Ovary (tissue), 9 donors: ENCODE data around the gene SMIM7. TPM values are rescaled to one million over a fixed set of nuclear protein-coding genes. Genes with fewer than 3 reads are reported as not detected.
A peak's percentile ranks its signal among the peaks of the same experiment; 100 is the strongest.

ENCODE experiments used
- DNase-seq, 5 donors: peaks; one replicate each; pipeline ENCODE4 v3.0.0-alpha.2; 2019 to 2020
- H3K27ac ChIP-seq, 2 donors: fragments of 200-600 bp; one replicate each; pipeline versions ENCODE4 v1.5.1 to v1.8.0; 2019 to 2022
- H3K27me3 ChIP-seq: fragments of 200-600 bp; one replicate; pipeline ENCODE4 v1.8.0; 2022
- H3K36me3 ChIP-seq: fragments of 200-600 bp; sonication (generic); one replicate; pipeline ENCODE4 v1.5.1; 2019
- H3K4me1 ChIP-seq: one replicate; pipeline ENCODE4 v1.8.1; 2013; ENCODE audit warnings: mild to moderate bottlenecking, moderate library complexity; ENCODE audit not compliant: insufficient read depth
- H3K4me3 ChIP-seq: fragments of 200-600 bp; sonication (generic); one replicate; pipeline ENCODE4 v1.5.1; 2017
- H3K9me3 ChIP-seq, 2 donors: fragments of 200-600 bp in 1 of 2; sonication (generic) in 1 of 2; one replicate each; pipeline versions ENCODE4 v1.5.1 to v1.8.1; 2013 to 2019; ENCODE audit warnings: mild to moderate bottlenecking in 1 of 2, moderate library complexity in 1 of 2
- CTCF ChIP-seq, 3 donors: fragments of 450-650 bp in 2 of 3; fragments of 200-600 bp in 1 of 3; IDR thresholded peaks; one replicate each; pipeline versions ENCODE4 v1.5.1 to v1.8.0; 2016 to 2022; ENCODE audit warnings: antibody characterized with exemption in 3 of 3, mild to moderate bottlenecking in 1 of 3
- EP300 ChIP-seq: sonication (generic); formaldehyde crosslinking; IDR thresholded peaks from one replicate; pipeline ENCODE4 v1.6.1; 2017; ENCODE audit warnings: antibody characterized with exemption
- POLR2A ChIP-seq: fragments of 450-650 bp; IDR thresholded peaks from one replicate; pipeline ENCODE4 v1.6.1; 2017; ENCODE audit warnings: antibody characterized with exemption, mild to moderate bottlenecking, moderate library complexity
- whole genome bisulfite sequencing, 3 donors: extraction: QIAGEN DNeasy Blood & Tissue Kit in 1 of 3; methylation state at CpG; one replicate each; pipeline versions ENCODE4 v1.1.5 to v1.1.7; 2013 to 2017; 5-methylcytosine and 5-hydroxymethylcytosine counted together
- intact Hi-C, 4 donors: fragments of 100-400 bp; cut with DNase I; formaldehyde crosslinking; loops; one replicate each; pipeline versions ENCODE4 v1.11.0 to v1.15.1; 2022 to 2023
- polyA plus RNA-seq, 2 donors: library from polyadenylated mRNA; stranded (reverse); fragments of 200-250 nt in 1 of 2; fragments of 350-450 nt in 1 of 2; fragmentation: Illumina TruSeq in 1 of 2; extraction: RNeasy Lipid Tissue Mini Kit (QIAGEN cat#74804) in 1 of 2; gene quantifications; one replicate each; pipeline ENCODE4 v1.2.3, GENCODE V29; 2013 to 2014
- total RNA-seq, 7 donors: library from RNA; depleted of rRNA in 2 of 7; stranded (reverse); fragments of >200 nt in 2 of 7; fragmentation: NEBNext Ultra II Directional in 3 of 7; extraction: Animal tissue kit (Norgen Biotek cat#: 25700) in 3 of 7; gene quantifications; one replicate each; pipeline versions ENCODE4 v1.1.0 to v1.2.4, GENCODE V29; 2016 to 2023
- donor health status: DM: no; HTN: no; CAD: no; lungs with moderate emphysema.
- donor health status: DM: no; HTN: no; CAD: no.
- donor health status: Bipolar disorder and iron deficiency.
- donor health status: DM: yes; HTN: yes; CAD: no.
- donor health status: DM: no; HTN: no; CAD: no.
- donor health status: DM: yes; HTN: yes; CAD: no.

The SMIM7 gene
- total and polyA plus RNA-seq, 9 donors, result 59.1 to 123 (median 72.6) TPM

- intact Hi-C loops, result no loop called here
- Histone ChIP-seq H3K36me3 (no peaks in the 10 kb centered on the region), H3K4me1 (no peaks in the 10 kb centered on the region), H3K4me3 (no peak overlapping the region), H3K27ac (no peak overlapping the region), H3K9me3 (no peaks in the 10 kb centered on the region), H3K27me3 (no peaks in the 10 kb centered on the region)
- no peak for DNase-seq
- no peak for TF ChIP-seq POLR2A
- no peak for TF ChIP-seq EP300
- TF ChIP-seq CTCF (IDR thresholded peaks at IDR 0.05), result no peak
These were observed 22.4 kb downstream of the SMIM7 start for GRCh38 chr19:16637535-16637934.

- H3K36me3 ChIP-seq, result no peaks in the 10 kb centered on the region
- DNase-seq, result no peak
- H3K27ac ChIP-seq, result no peak overlapping the region
- TF ChIP-seq EP300 (no peak), CTCF (IDR thresholded peaks at IDR 0.05) (no peak), POLR2A (no peak)
- no peaks in the 10 kb centered on the region for H3K9me3 ChIP-seq
- H3K4me3 ChIP-seq, result no peak overlapping the region
- intact Hi-C loops, result no loop called here
- 88 to 94% (median 90%) methylated on average over 6 of the region's 6 CpGs for WGBS, 3 donors
- peaks cover 6% of the 10 kb centered on the region for H3K4me1 ChIP-seq
- H3K27me3 ChIP-seq, result no peaks in the 10 kb centered on the region
These were observed 28.5 kb downstream of the SMIM7 start for GRCh38 chr19:16631465-16631864.

- Histone ChIP-seq H3K27ac (peak overlapping the region; percentile 84 to 94), H3K4me3 (peak overlapping the region; percentile 98), H3K4me1 (peaks cover 8% of the 10 kb centered on the region), H3K27me3 (no peaks in the 10 kb centered on the region), H3K9me3 (no peaks in the 10 kb centered on the region), H3K36me3 (no peaks in the 10 kb centered on the region)
- TF ChIP-seq CTCF (IDR thresholded peaks at IDR 0.05), result no peak
- no peak for TF ChIP-seq POLR2A
- TF ChIP-seq EP300, result no peak
- peak; percentile 54 to 67 (median 65) for DNase-seq
- intact Hi-C loops, result loop anchor here in 2 of 4 donors (5.0 kb wide), 2 partner anchors 52 to 57 kb away; partner anchors contain the start of gene SLC35E1 (in 1 of the 2)
- 1 to 2% (median 2%) methylated on average over 21 to 23 of the region's 23 CpGs for whole genome bisulfite sequencing, 3 donors
These were observed 30.8 kb downstream of the SMIM7 start for GRCh38 chr19:16628984-16629691.

GRCh38 chr19:16628183-16628983 lies 31.6 kb downstream of the SMIM7 start, which contains the start of gene MED26:
TSS of gene MED26 (minus strand) at chr19:16628204. CDS start at chr19:16627943, 261 bp downstream.
- TF ChIP-seq CTCF (IDR thresholded peaks at IDR 0.05) (peak in 1 of 3 donors; percentile 24), EP300 (peak; percentile 51), POLR2A (peak; percentile 63)
- H3K9me3 ChIP-seq, result no peaks in the 10 kb centered on the region
- WGBS, 3 donors, result 0 to 1% (median 1%) methylated on average over 30 to 98 of the region's 98 CpGs
- peaks cover 8% of the 10 kb centered on the region for H3K4me1 ChIP-seq
- peak; percentile 98 to 99 (median 99) for DNase-seq
- H3K27ac ChIP-seq, result peak within 1 kb of the TSS; percentile 84 to 94
- no peaks in the 10 kb centered on the region for H3K36me3 ChIP-seq
- peak within 1 kb of the TSS; percentile 98 for H3K4me3 ChIP-seq
- H3K27me3 ChIP-seq, result no peaks in the 10 kb centered on the region
- intact Hi-C loops, result loop anchor here in 2 of 4 donors (5.0 kb wide), 2 partner anchors 51 to 56 kb away; partner anchors contain the start of gene SLC35E1 (in 1 of the 2)
